Skin epidermis (tissue), 12 donors: ENCODE data around the gene RAB11B.
A peak's percentile ranks its signal among the peaks of the same experiment; 100 is the strongest.
"Not testable (repeated sequence)": the region's sequence is repeated elsewhere in the genome, so short reads cannot be mapped to it uniquely, and the experiment has no call there.

ENCODE experiments used
- H3K27ac ChIP-seq, 21 experiments: fragments of 200-600 bp; sonication (generic) in 11 of 21; one replicate each; pipeline ENCODE4 v1.5.0; 2020; ENCODE audit warnings: mild to moderate bottlenecking in 3 of 21, inconsistent platforms in 2 of 21, moderate library complexity in 2 of 21
- H3K4me3 ChIP-seq, 7 experiments: fragments of 200-600 bp; sonication (generic) in 2 of 7; one replicate each; pipeline ENCODE4 v1.5.0; 2020; ENCODE audit warnings: inconsistent platforms in 2 of 7, mild to moderate bottlenecking in 2 of 7, moderate library complexity in 1 of 7

The RAB11B gene

GRCh38 chr19:8391198-8392016 is 1.2 kb downstream of the RAB11B start:
- peak overlapping the region in 3 of 7 experiments; percentile 69 to 99 (median 86) for H3K4me3 ChIP-seq
- peak overlapping the region in 15 of 21 experiments; percentile 6 to 100 (median 75) for H3K27ac ChIP-seq

- peak overlapping the region in 13 of 21 experiments; percentile 1 to 100 (median 71) for H3K27ac ChIP-seq
These were observed 1.9 kb downstream of the RAB11B start for GRCh38 chr19:8392017-8392591.

GRCh38 chr19:8393192-8393870 is 3.2 kb downstream of the RAB11B start:
- peak overlapping the region in 11 of 21 experiments; percentile 7 to 85 (median 45) for H3K27ac ChIP-seq

More at GRCh38 chr19:8392017-8392591, 1.9 kb downstream of the RAB11B start:
- H3K4me3 ChIP-seq = no peak overlapping the region

GRCh38 chr19:8393871-8394250 is 3.7 kb downstream of the RAB11B start:
- peak overlapping the region in 10 of 21 experiments; percentile 7 to 85 (median 46) for H3K27ac ChIP-seq
- H3K4me3 ChIP-seq = no peak overlapping the region

More at GRCh38 chr19:8393192-8393870, 3.2 kb downstream of the RAB11B start:
- H3K4me3 ChIP-seq = no peak overlapping the region

GRCh38 chr19:8395621-8396082 is 5.5 kb downstream of the RAB11B start:
- H3K4me3 ChIP-seq = no peak overlapping the region
- peak overlapping the region in 2 of 21 experiments; percentile 41 to 63 for H3K27ac ChIP-seq

GRCh38 chr19:8396185-8396562 is 6.0 kb downstream of the RAB11B start:
- no peak overlapping the region for H3K4me3 ChIP-seq
- peak overlapping the region in 4 of 21 experiments; percentile 2 to 41 (median 16) for H3K27ac ChIP-seq

- Histone ChIP-seq H3K4me3 (no peak overlapping the region), H3K27ac (peak overlapping the region in 8 of 21 experiments; percentile 2 to 46 (median 18))
These were observed 6.5 kb downstream of the RAB11B start for GRCh38 chr19:8396563-8397203.

GRCh38 chr19:8397271-8397670 is 7.1 kb downstream of the RAB11B start:
- Histone ChIP-seq H3K4me3 (no peak overlapping the region), H3K27ac (peak overlapping the region in 9 of 21 experiments; percentile 2 to 46 (median 23))

- H3K4me3 ChIP-seq = no peak overlapping the region
- peak overlapping the region in 4 of 21 experiments; percentile 4 to 46 (median 43) for H3K27ac ChIP-seq
These were observed 7.7 kb downstream of the RAB11B start for GRCh38 chr19:8397746-8398310.

GRCh38 chr19:8398311-8398771 is 8.2 kb downstream of the RAB11B start:
- Histone ChIP-seq H3K27ac (peak overlapping the region in 1 of 21 experiments; percentile 46), H3K4me3 (no peak overlapping the region)

GRCh38 chr19:8399681-8400188 is 9.6 kb downstream of the RAB11B start:
- Histone ChIP-seq H3K4me3 (no peak overlapping the region), H3K27ac (no peak overlapping the region)

- Histone ChIP-seq H3K27ac (no peak overlapping the region), H3K4me3 (no peak overlapping the region)
These were observed 11.8 kb downstream of the RAB11B start for GRCh38 chr19:8401981-8402411.

GRCh38 chr19:8403098-8403819 is 13.1 kb downstream of the RAB11B start:
- Histone ChIP-seq H3K27ac (no peak overlapping the region), H3K4me3 (no peak overlapping the region)

- Histone ChIP-seq H3K27ac (no peak overlapping the region), H3K4me3 (no peak overlapping the region)
These were observed 13.6 kb downstream of the RAB11B start for GRCh38 chr19:8403820-8404109.

GRCh38 chr19:8404391-8405151 is 14.4 kb downstream of the RAB11B start:
- peak overlapping the region in 1 of 21 experiments; percentile 16 for H3K27ac ChIP-seq

GRCh38 chr19:8410718-8411117 is 20.6 kb downstream of the RAB11B start:
- H3K4me3 ChIP-seq, H3K27ac ChIP-seq: not testable (repeated sequence)

More at GRCh38 chr19:8404391-8405151, 14.4 kb downstream of the RAB11B start:
- H3K4me3 ChIP-seq = no peak overlapping the region

- Histone ChIP-seq H3K27ac (peak within 1 kb of the TSS; percentile 8 to 91 (median 77)), H3K4me3 (peak within 1 kb of the TSS; percentile 41 to 88 (median 80))
These were observed 22.8 kb downstream of the RAB11B start, which contains the start of gene MARCHF2 for GRCh38 chr19:8412783-8413628. Gene MARCHF2, plus strand, starts transcription at chr19:8413305. Its CDS starts 8,536 bp downstream, at chr19:8421841.
